Right ventricle myocardium inferior (tissue), 1 donor: ENCODE data around the gene CDT1. TPM values are rescaled to one million over a fixed set of nuclear protein-coding genes. Genes with fewer than 3 reads are reported as not detected.

ENCODE experiments used
- ATAC-seq: fragments of 200-7000 bp; cut with Tn5 transposase; one replicate; pipeline ENCODE4 v1.9.1; 2020; ENCODE audit warnings: mild to moderate bottlenecking, moderate library complexity
- DNase-seq: peaks from one replicate; pipeline ENCODE4 v3.0.0; 2021; ENCODE audit errors: missing footprints
- intact Hi-C: fragments of 100-400 bp; cut with DNase I; formaldehyde crosslinking; loops from one replicate; pipeline ENCODE4 v1.11.0; 2022
- total RNA-seq: library from RNA; stranded (reverse); fragmentation: NEBNext Ultra II Directional; extraction: Animal tissue kit (Norgen Biotek cat#: 25700); gene quantifications from one replicate; pipeline ENCODE4 v1.2.1, GENCODE V29; 2021
- donor health status: DM: no; HTN: yes; CAD: no; lungs with severe emphysema.

Gene CDT1
- total RNA-seq, 1 donor from 2014 or later = 0.65 TPM

DNA sequence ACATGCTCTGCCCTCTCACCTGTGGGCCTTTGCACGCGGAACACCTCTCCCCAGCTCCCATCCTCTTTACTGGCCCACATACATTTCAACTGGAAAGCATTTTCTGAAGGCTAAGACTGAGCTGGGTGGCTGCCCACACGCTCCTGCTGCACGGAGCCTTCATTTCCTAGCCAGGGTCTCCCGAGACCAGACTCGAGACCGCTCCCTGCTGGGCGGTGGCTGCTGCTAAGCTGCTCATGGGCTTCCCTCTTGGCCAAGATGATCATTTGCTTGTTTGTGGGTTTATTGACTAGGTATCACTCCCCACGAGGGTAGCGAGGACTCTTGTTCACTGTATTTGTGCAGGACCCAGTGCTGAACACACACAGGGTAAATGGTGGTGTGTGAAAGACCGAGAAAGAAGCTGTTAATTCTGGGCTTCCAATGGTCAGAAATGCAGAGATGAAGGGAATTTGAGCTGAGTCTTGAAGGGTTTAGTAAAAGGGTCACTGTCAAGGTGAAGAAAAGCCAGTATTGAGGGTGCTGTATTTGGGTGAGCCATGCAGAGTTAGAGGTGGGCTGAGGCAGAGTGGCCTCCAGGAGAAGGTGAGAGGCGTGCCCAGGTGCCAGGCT is 54.2 kb downstream of the CDT1 start:
- DNase-seq (peak; percentile 87), ATAC-seq (peak; percentile 71)
- intact Hi-C loops = loop anchor here (1.0 to 5.0 kb wide), 3 partner anchors 46 to 359 kb away; partner anchors contain the start of gene ZNF778

Other genes with a start within 250 kb of the CDT1 start
- gene ZC3H18, start 233.4 kb upstream of the CDT1 start, total RNA-seq = 23.9 TPM
- gene IL17C, start 165.2 kb upstream of the CDT1 start, total RNA-seq = not detected
- gene CYBA, start 152.7 kb upstream of the CDT1 start, total RNA-seq = 63.7 TPM
- 24.0 TPM for gene MVD, start 140.7 kb upstream of the CDT1 start, total RNA-seq
- gene SNAI3, start 117.3 kb upstream of the CDT1 start, total RNA-seq = 2.9 TPM
- gene RNF166, start 97.4 kb upstream of the CDT1 start, total RNA-seq = 17.0 TPM
- 13.1 TPM for gene CTU2, start 97.3 kb upstream of the CDT1 start, total RNA-seq
- 18.1 TPM for gene PIEZO1, start 18.6 kb upstream of the CDT1 start, total RNA-seq
- 45.3 TPM for gene APRT, start 8.1 kb downstream of the CDT1 start, total RNA-seq
- 15.8 TPM for gene GALNS, start 53.2 kb downstream of the CDT1 start, total RNA-seq
- gene TRAPPC2L, start 53.3 kb downstream of the CDT1 start, total RNA-seq = 58.7 TPM
- not detected for gene PABPN1L, start 62.9 kb downstream of the CDT1 start, total RNA-seq
- 11.1 TPM for gene CBFA2T3, start 173.4 kb downstream of the CDT1 start, total RNA-seq